K562 (cell line): ENCODE results near the gene ATXN1. TPM values are rescaled to one million over a fixed set of nuclear protein-coding genes. Genes with fewer than 3 reads are reported as not detected.

Experiments
- CBFA2T2 ChIP-seq: fragments of 450-650 bp; conservative IDR thresholded peaks from 2 replicates; pipeline ENCODE4 v1.6.1; 2017; ENCODE audit warnings: mild to moderate bottlenecking
- CBFB ChIP-seq: sonication (generic); formaldehyde crosslinking; IDR thresholded peaks from 2 replicates; pipeline ENCODE4 v1.4.0; 2020; ENCODE audit warnings: mild to moderate bottlenecking, missing genetic modification reagents
- CC2D1A ChIP-seq: fragments of 450-650 bp; IDR thresholded peaks from 2 replicates; pipeline ENCODE4 v1.6.1; 2017; ENCODE audit warnings: mild to moderate bottlenecking
- CSDE1 ChIP-seq, 2 experiments: fragments of 450-650 bp; IDR thresholded peaks; 2 replicates each; pipeline ENCODE4 v1.6.1; 2016; ENCODE audit warnings: mild to moderate bottlenecking in 1 of 2
- DDX20 ChIP-seq: fragments of 450-650 bp; IDR thresholded peaks from 2 replicates; pipeline ENCODE4 v1.6.1; 2016; ENCODE audit warnings: missing genetic modification characterization, low read depth, mild to moderate bottlenecking, missing compliant biosample characterization, moderate library complexity
- DIDO1 ChIP-seq: fragments of 450-650 bp; IDR thresholded peaks from 2 replicates; pipeline ENCODE4 v1.6.1; 2016; ENCODE audit warnings: low read depth, missing biosample characterization, missing genetic modification characterization
- GATAD2A ChIP-seq: fragments of 450-650 bp; IDR thresholded peaks from 2 replicates; pipeline ENCODE4 v1.6.1; 2017
- HDAC3 ChIP-seq: fragments of 450-650 bp; IDR thresholded peaks from 2 replicates; pipeline ENCODE4 v1.6.1; 2018; ENCODE audit warnings: borderline replicate concordance, mild to moderate bottlenecking, moderate library complexity; ENCODE audit not compliant: partially characterized antibody
- HINFP ChIP-seq: fragments of 450-650 bp; conservative IDR thresholded peaks from 2 replicates; pipeline ENCODE4 v1.6.1; 2016; ENCODE audit warnings: missing genetic modification characterization, low read depth, mild to moderate bottlenecking, control low read depth, missing compliant biosample characterization
- RCOR1 ChIP-seq, 2 experiments: IDR thresholded peaks; 2 replicates each; pipeline ENCODE4 v1.6.1; 2012; ENCODE audit warnings: low read depth in 2 of 2, low read length in 2 of 2, borderline replicate concordance in 1 of 2, improper control_type of control experiment in 1 of 2
- SMC3 ChIP-seq: conservative IDR thresholded peaks from 2 replicates; pipeline ENCODE4 v1.6.1; 2011; ENCODE audit warnings: low read depth, low read length, improper control_type of control experiment; ENCODE audit not compliant: insufficient read depth
- SRF ChIP-seq, 2 experiments: fragments of 250-450, 450-650 bp in 1 of 2; sonication (Bioruptor Pico) in 1 of 2; sonication (generic) in 1 of 2; formaldehyde crosslinking; IDR thresholded peaks; 2 replicates each; pipeline versions ENCODE4 v1.5.0 to v1.5.1; 2020 to 2022; ENCODE audit warnings: mild to moderate bottlenecking in 1 of 2, missing genetic modification reagents in 1 of 2
- SRSF7 ChIP-seq: fragments of 200-400 bp; formaldehyde crosslinking; optimal IDR thresholded peaks from 2 replicates; pipeline ENCODE3; 2017; ENCODE audit warnings: mild to moderate bottlenecking, low read depth, low read length
- TAF1 ChIP-seq: IDR thresholded peaks from 2 replicates; pipeline ENCODE4 v1.6.1; 2011; ENCODE audit warnings: mild to moderate bottlenecking, low read length, moderate library complexity; ENCODE audit not compliant: insufficient read depth, control insufficient read depth, severe bottlenecking; ENCODE audit errors: extremely low read depth
- TRIM25 ChIP-seq: fragments of 450-650 bp; IDR thresholded peaks from 2 replicates; pipeline ENCODE4 v1.7.0; 2016; ENCODE audit warnings: borderline replicate concordance
- U2AF1 ChIP-seq: fragments of 200-400 bp; formaldehyde crosslinking; optimal IDR thresholded peaks from 2 replicates; pipeline ENCODE3; 2017; ENCODE audit warnings: mild to moderate bottlenecking, low read depth, low read length, moderate library complexity
- UBTF ChIP-seq, 2 experiments: IDR thresholded peaks; 2 replicates each; pipeline ENCODE4 v1.6.1; 2012; ENCODE audit warnings: improper control_type of control experiment in 2 of 2, low read depth in 2 of 2, low read length in 2 of 2, borderline replicate concordance in 1 of 2
- ZNF436 ChIP-seq: fragments of 250-450, 450-650 bp; sonication (Bioruptor Pico); formaldehyde crosslinking; IDR thresholded peaks from 2 replicates; pipeline ENCODE4 v1.7.0; 2020; ENCODE audit warnings: mild to moderate bottlenecking
- ZNF589 ChIP-seq: fragments of 200-800 bp; sonication (Bioruptor generic); IDR thresholded peaks from 2 replicates; pipeline ENCODE4 v1.6.1; 2016; ENCODE audit warnings: low read depth, missing genetic modification characterization, missing compliant biosample characterization
- polyA plus RNA-seq, 8 experiments: library from polyadenylated mRNA; depleted of rRNA in 4 of 8; stranded (reverse) in 5 of 8; unstranded in 3 of 8; fragments of >200 nt; fragmentation: Nextera tagmentation in 2 of 8; fragmentation: Illumina TruSeq in 1 of 8; extraction: Ambion mirVana in 2 of 8; extraction: Trizol in 1 of 8; gene quantifications; 2 replicates each; pipeline versions ENCODE4 v1.2.1 to v1.2.3, GENCODE V29; 2011 to 2014; ENCODE audit warnings: inconsistent platforms in 1 of 8, missing spikeins in 1 of 8
- total RNA-seq, 7 experiments: library from RNA; depleted of rRNA in 6 of 7; stranded (reverse); fragments of >200 nt in 6 of 7; fragmentation: Illumina TruSeq in 2 of 7; extraction: Trizol in 2 of 7; gene quantifications; 2 replicates each; pipeline versions ENCODE4 v1.2.1 to v1.2.3, GENCODE V29; 2011 to 2021; ENCODE audit warnings: low replicate concordance in 1 of 7
- TF ChIP-seq, protein P1 (sequence below): fragments of 450-650 bp; formaldehyde crosslinking; IDR thresholded peaks from 2 replicates; pipeline ENCODE4 v1.4.0; 2020; ENCODE audit warnings: mild to moderate bottlenecking, moderate library complexity

Gene ATXN1
- total and polyA plus RNA-seq, 9 of the 15 experiments (the other 6 are each of a cell fraction or from before 2014, with no cell fraction given), result under 0.01 to 1.2 (median 0.58) TPM

GRCh38 chr6:16331384-16332174 is 429.7 kb downstream of the ATXN1 start (continued):
- peak; percentile 65 for TF ChIP-seq SMC3
- TF ChIP-seq CBFB (CRISPR knock-in tag), result no peak
- TF ChIP-seq ZNF436 (CRISPR knock-in tag), result no peak
- no peak for TF ChIP-seq CC2D1A
- 0 out of 2 replicates have a peak, but pooled peaks have one; percentile 28 for TF ChIP-seq ZNF589 (CRISPR knock-in tag)
- no peak for TF ChIP-seq U2AF1
- no peak; the same call in 1 of the 2 replicates for TF ChIP-seq CBFA2T2
- no peak for TF ChIP-seq UBTF (IDR thresholded peaks at IDR 0.05; ENCODE audit: borderline replicate concordance in 1 of 2, low read depth in 2 of 2, low read length in 2 of 2)
- TF ChIP-seq DIDO1 (tag), result no peak
- TF ChIP-seq, protein P1, sequence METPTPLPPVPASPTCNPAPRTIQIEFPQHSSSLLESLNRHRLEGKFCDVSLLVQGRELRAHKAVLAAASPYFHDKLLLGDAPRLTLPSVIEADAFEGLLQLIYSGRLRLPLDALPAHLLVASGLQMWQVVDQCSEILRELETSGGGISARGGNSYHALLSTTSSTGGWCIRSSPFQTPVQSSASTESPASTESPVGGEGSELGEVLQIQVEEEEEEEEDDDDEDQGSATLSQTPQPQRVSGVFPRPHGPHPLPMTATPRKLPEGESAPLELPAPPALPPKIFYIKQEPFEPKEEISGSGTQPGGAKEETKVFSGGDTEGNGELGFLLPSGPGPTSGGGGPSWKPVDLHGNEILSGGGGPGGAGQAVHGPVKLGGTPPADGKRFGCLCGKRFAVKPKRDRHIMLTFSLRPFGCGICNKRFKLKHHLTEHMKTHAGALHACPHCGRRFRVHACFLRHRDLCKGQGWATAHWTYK (CRISPR knock-in tag), result no peak
- no peak for TF ChIP-seq DDX20
- no peak for TF ChIP-seq SRF (CRISPR knock-in tag; IDR thresholded peaks at IDR 0.05)
- TF ChIP-seq RCOR1 (IDR thresholded peaks at IDR 0.05; ENCODE audit: borderline replicate concordance in 1 of 2, low read depth in 2 of 2, low read length in 2 of 2), result 0 out of 4 replicates have a peak, but pooled peaks of 1 of the 2 experiments have one; percentile 50
- no peak for TF ChIP-seq SRSF7
- TF ChIP-seq TRIM25, result no peak
- no peak for TF ChIP-seq TAF1
- TF ChIP-seq CSDE1 (IDR thresholded peaks at IDR 0.05), result no peak
- no peak for TF ChIP-seq HINFP (tag)
- no peak for TF ChIP-seq GATAD2A
- TF ChIP-seq HDAC3, result no peak
